Stimulated activated CD4-positive, alpha-beta T cell treated with anti-CD3 and anti-CD28 coated beads, Interleukin-12 subunit alpha, Interleukin-12 subunit beta, amount 100 ng/mL, for 4 hours (primary cell): Measurements from ENCODE around the gene TMEM161B.
"Not testable (repeated sequence)": the region's sequence is repeated elsewhere in the genome, so short reads cannot be mapped to it uniquely, and the experiment has no call there.

Experiments used
- DNase-seq: peaks from one replicate; pipeline ENCODE4 v3.0.0-alpha.2; 2020

The TMEM161B gene

GRCh38 chr5:88268385-88269184 is at the start of gene TMEM161B:
TSS of gene TMEM161B (minus strand) at chr5:88268845. CDS start at chr5:88268723, 122 bp downstream.
- DNase-seq, result peak; percentile 92

GRCh38 chr5:88304356-88304755 is 35.7 kb upstream of the TMEM161B start:
- no peak for DNase-seq

- DNase-seq, result no peak
These were observed 29.8 kb upstream of the TMEM161B start for GRCh38 chr5:88298425-88298824.

- DNase-seq, result no peak
These were observed 22.2 kb upstream of the TMEM161B start for GRCh38 chr5:88290801-88291200.

GRCh38 chr5:88288528-88289197 is 20.0 kb upstream of the TMEM161B start:
- DNase-seq, result no peak

- DNase-seq, result no peak
These were observed 19.3 kb upstream of the TMEM161B start for GRCh38 chr5:88287846-88288527.

- DNase-seq, result no peak
These were observed 18.7 kb upstream of the TMEM161B start for GRCh38 chr5:88287302-88287701.

GRCh38 chr5:88283690-88284089 is 15.0 kb upstream of the TMEM161B start:
- no peak for DNase-seq

- DNase-seq, result no peak
These were observed 12.7 kb upstream of the TMEM161B start for GRCh38 chr5:88281322-88281721.

- no peak for DNase-seq
These were observed 10.9 kb upstream of the TMEM161B start for GRCh38 chr5:88279584-88279983.

GRCh38 chr5:88276378-88276777 is 7.7 kb upstream of the TMEM161B start:
- no peak for DNase-seq

- DNase-seq, result no peak
These were observed 6.9 kb upstream of the TMEM161B start for GRCh38 chr5:88275581-88275980.

GRCh38 chr5:88269222-88269771 is 652 bp upstream of the TMEM161B start:
- DNase-seq, result no peak

GRCh38 chr5:88264565-88264964 is 4.1 kb downstream of the TMEM161B start:
- not testable (repeated sequence) for DNase-seq

- DNase-seq, result no peak
These were observed 5.3 kb downstream of the TMEM161B start for GRCh38 chr5:88263349-88263748.

- no peak for DNase-seq
These were observed 6.5 kb downstream of the TMEM161B start for GRCh38 chr5:88262116-88262515.

- DNase-seq, result no peak
These were observed 10.0 kb downstream of the TMEM161B start for GRCh38 chr5:88258636-88259035.

GRCh38 chr5:88256872-88257271 is 11.8 kb downstream of the TMEM161B start:
- DNase-seq, result no peak

GRCh38 chr5:88256037-88256436 is 12.6 kb downstream of the TMEM161B start:
- no peak for DNase-seq

- no peak for DNase-seq
These were observed 14.3 kb downstream of the TMEM161B start for GRCh38 chr5:88254320-88254719.

GRCh38 chr5:88251048-88251711 is 17.5 kb downstream of the TMEM161B start:
- no peak for DNase-seq

GRCh38 chr5:88250010-88250409 is 18.6 kb downstream of the TMEM161B start:
- DNase-seq, result no peak
